Stomach (tissue), 4 donors: ENCODE results near the gene CLEC4G.

Experiments used
- EP300 ChIP-seq: sonication (generic); formaldehyde crosslinking; IDR thresholded peaks from one replicate; pipeline ENCODE4 v1.6.1; 2017; ENCODE audit warnings: antibody characterized with exemption
- POLR2A ChIP-seq, 4 donors: fragments of 450-650 bp; IDR thresholded peaks; one replicate each; pipeline ENCODE4 v1.6.1; 2016; ENCODE audit warnings: antibody characterized with exemption in 4 of 4, control low read depth in 2 of 4, mild to moderate bottlenecking in 1 of 4, moderate library complexity in 1 of 4
- TF ChIP-seq, protein P1 (sequence below), 7 experiments: fragments of 450-650 bp in 4 of 7; fragments of 200-600 bp in 3 of 7; sonication (generic) in 3 of 7; IDR thresholded peaks; one replicate each; pipeline ENCODE4 v1.5.1; 2016 to 2019; ENCODE audit warnings: antibody characterized with exemption in 7 of 7, control low read depth in 2 of 7, mild to moderate bottlenecking in 1 of 7

DNA sequence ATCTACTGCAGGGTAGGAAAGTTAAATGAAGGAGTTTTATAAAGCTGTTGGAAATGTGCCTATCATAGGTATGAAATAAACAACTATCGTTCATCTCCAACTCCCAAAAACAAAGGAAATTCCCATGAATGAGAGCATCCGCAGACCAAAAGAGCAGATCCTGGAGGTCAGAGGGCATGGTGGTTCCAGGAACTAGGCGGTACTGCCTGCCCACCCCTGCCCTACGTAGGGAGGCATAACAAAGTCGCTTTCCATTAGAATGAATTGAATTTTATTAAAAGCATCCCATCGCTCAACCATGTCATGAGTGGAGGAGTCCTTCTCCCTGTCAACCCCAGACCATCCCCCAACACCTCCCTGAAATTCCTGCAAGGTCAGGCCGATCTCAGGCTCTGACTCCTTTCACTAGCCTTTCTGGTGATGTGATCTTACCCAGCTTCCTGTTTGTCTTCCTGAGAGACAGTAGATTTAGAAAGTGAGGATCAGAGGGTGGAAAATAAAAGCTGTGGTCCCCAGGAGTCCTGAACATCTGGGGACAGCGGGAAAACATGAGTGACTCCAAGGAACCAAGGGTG, 30.9 kb upstream of the CLEC4G start, which contains the start of gene CLEC4M:
- TF ChIP-seq POLR2A (IDR thresholded peaks at IDR 0.05) (no peak), EP300 (no peak)
- TF ChIP-seq, protein P1, sequence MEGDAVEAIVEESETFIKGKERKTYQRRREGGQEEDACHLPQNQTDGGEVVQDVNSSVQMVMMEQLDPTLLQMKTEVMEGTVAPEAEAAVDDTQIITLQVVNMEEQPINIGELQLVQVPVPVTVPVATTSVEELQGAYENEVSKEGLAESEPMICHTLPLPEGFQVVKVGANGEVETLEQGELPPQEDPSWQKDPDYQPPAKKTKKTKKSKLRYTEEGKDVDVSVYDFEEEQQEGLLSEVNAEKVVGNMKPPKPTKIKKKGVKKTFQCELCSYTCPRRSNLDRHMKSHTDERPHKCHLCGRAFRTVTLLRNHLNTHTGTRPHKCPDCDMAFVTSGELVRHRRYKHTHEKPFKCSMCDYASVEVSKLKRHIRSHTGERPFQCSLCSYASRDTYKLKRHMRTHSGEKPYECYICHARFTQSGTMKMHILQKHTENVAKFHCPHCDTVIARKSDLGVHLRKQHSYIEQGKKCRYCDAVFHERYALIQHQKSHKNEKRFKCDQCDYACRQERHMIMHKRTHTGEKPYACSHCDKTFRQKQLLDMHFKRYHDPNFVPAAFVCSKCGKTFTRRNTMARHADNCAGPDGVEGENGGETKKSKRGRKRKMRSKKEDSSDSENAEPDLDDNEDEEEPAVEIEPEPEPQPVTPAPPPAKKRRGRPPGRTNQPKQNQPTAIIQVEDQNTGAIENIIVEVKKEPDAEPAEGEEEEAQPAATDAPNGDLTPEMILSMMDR (IDR thresholded peaks at IDR 0.05): no peak
